ACHN (cell line): ENCODE results near the gene MBD3.

ENCODE experiments used
- DNase-seq: peaks from one replicate; pipeline ENCODE4 v3.0.0-alpha.2; 2015
- in situ Hi-C: cut with HindIII; loops from 2 replicates; pipeline ENCODE4 v1.10.0; 2017; ENCODE audit warnings: low sequenced_read_pairs, low pct_ligation_motif_present, low pct_unique_long_range_greater_than_20kb

Gene MBD3

DNA sequence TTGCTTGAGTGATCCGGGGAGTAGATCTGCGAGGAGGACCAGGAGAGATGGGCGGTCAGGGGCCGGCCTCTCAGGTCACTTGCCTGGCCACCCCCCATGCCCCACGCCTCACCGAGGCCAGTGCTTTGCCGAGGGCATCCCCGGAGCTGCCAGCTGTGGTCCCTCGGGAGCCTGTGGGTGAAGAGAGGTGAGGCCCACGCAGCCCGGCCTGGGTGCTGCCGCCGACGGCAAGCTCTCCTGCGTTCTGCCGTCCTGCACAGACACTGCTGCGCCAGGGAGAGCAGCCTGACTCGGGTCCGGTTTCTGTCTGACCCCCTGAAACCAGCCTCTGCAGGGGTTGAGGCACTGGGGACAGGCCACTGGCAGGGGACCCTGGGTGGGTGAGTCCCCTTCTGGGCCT is 28.4 kb upstream of the MBD3 start:
- in situ Hi-C loops, result no loop called here
- DNase-seq, result no peak

DNA sequence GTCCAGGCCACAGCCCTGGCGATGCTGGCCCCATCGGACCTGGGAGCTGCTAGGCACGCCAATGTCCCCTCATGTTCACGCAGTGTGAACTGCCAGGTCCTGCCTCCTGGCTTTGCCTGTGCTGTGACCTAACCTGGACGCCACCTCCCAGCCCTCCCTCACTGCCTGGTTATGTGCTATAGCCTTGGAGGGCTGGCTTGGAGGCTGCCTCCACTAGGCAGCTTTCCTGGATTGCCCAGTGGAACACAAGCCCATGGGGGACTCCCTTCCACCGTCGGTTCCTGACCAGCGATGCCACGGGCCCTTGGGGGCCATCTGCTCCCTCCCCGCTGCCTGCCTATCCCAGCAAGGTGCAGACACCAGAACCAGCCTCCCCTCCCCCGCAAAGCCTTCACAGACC is 27.8 kb upstream of the MBD3 start:
- in situ Hi-C loops, result no loop called here
- DNase-seq, result no peak

DNA sequence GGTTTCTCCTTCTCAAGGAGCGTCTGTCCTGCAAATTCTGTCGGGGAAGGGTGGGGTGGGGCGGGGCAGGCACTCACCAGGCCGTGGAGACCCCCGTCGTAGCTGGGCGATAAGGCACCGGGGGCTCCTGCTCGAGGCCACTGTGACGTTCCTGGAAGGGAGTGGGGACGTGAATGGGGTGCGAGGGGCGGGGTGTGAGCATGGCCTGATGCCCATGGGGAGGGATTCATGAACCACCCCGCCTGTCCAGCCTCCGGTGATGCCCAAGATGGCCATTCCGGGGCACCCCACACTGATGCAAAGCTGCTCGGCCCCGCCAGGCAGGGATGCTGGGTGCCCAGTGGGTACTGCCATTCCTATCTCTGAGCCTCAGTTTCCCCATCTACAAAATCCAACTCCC is 27.0 kb upstream of the MBD3 start:
- DNase-seq, result no peak
- in situ Hi-C loops, result no loop called here

DNA sequence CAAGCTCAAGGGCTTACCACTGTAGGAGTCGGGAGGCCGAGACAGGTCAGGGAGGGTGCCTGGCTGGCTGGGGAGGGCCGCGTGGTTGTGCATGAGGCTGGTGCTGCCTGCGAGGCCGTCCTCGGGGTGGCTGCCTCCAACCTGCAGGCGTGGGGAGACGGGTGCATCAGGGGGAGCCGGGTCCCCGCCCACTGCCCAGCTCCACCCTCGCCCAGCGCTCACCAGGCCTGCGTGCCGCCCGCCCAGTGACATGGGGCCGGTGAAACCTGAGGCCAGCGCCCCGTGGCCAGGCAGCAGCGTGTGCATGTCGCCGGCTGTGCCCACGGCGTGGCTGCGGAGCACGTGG is 26.4 kb upstream of the MBD3 start:
- DNase-seq, result no peak
- in situ Hi-C loops, result no loop called here

DNA sequence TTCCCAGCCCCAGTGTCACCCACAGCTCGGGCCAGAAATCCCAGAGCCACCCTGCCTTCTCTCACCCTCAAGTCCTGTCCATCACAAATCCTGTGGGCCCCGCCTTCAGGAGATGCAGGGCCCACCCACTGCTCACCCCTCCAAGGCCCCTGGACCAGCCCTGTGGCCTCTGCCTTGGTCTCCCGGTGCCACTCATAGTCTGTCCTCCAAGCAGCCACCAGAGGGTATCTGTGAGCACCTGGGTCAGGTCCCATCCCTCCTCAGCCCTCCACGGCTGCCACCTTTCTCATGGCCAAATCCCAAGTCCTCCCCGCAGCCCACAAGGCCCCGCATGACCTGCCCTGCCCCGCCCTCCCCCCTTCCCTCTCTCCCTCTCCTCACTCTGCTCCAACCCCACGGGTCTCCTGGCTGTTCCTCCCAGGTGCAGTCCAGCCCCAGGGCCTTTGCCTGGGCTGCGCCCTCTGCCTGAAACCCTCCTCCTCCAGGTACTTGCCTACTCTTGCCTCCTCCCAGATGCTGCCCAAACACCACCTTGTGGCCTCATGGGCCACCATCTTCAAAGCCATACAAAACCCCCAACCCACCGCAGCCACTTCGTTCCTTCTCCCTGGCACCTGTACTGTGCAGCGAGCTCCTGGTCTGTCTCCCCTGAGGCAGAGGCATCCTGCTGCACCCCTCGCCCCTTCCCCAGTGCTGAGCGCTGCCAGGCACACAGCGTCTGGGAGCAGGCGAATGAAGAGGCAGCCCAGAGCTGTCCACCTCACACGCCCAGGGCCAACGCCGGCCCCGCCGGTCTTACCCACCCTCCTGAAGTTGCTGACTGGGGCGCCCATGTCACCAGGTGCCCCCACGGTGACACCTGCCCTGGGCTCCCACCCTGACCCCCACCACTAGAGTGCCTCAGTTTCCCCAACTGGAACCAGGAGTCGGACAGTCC is 25.8 kb upstream of the MBD3 start:
- in situ Hi-C loops, result no loop called here
- DNase-seq, result peak; percentile 25

DNA sequence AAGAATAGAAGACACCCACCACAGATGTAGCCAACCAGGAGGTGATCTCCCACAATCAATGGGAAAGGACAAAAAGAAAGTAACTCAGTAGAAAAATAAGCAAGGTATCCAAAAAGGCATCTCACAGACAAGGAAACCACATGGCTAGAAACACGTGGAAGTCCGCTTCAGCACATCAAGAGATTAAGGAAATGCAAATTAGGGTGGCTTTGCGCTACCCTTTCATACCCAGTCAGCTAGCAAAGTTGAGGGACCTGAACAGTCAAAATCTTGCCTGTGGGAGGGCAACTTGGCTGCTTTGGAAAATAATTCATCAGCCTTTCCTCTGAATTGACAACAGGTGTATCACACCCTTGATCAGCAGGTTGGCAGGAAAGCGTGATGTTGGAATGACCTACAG is 24.2 kb upstream of the MBD3 start:
- in situ Hi-C loops, result no loop called here
- DNase-seq, result no peak

DNA sequence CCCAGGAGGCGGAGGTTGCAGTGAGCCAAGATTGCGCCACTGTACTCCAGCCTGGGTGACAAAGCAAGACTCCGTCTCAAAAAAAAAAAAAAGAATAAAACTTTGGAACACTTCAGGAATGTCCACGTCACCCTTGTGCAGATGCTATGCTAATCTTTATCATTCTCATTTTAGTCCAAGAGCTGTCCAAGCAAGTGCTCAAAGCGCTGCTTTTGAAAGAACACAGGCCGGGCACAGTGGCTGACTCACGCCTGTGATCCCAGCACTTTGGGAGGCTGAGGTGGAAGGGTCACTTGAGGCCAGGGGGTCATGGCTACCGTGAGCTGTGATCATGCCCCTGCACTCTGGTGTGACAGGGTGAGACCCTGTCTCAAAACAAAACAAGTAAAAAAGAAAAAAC is 23.7 kb upstream of the MBD3 start:
- in situ Hi-C loops, result no loop called here
- no peak for DNase-seq

DNA sequence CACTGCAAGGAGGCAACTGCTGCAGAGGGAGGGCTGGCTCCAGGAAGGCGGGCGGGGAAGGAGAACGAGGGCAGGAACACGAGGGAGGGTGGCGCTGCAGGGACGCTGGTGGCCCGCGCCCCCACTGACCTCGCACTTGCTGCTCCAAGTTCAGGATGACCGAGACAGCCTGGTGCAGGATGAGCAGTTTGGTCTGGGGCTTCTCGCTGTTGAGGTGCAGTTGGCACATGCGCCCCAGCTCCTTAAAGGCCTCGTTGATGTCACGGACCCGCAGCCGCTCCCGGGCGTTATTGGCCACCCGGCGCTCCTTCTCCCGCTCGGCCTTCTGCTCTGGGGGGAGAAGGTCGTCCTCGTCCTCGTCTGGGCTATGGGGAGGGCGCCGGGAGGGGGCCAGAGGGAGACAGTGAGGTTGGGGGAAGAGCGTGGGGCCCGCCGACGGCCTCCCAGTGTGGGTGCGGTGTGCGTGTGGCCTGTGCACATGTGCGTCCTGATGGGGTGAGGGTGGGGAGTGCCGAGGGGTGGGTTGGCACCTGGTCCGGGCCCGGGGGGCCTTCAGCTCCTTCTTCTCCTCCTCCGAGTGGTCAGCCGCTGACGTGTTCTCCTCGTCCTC is 22.6 kb upstream of the MBD3 start:
- in situ Hi-C loops, result no loop called here
- no peak for DNase-seq

DNA sequence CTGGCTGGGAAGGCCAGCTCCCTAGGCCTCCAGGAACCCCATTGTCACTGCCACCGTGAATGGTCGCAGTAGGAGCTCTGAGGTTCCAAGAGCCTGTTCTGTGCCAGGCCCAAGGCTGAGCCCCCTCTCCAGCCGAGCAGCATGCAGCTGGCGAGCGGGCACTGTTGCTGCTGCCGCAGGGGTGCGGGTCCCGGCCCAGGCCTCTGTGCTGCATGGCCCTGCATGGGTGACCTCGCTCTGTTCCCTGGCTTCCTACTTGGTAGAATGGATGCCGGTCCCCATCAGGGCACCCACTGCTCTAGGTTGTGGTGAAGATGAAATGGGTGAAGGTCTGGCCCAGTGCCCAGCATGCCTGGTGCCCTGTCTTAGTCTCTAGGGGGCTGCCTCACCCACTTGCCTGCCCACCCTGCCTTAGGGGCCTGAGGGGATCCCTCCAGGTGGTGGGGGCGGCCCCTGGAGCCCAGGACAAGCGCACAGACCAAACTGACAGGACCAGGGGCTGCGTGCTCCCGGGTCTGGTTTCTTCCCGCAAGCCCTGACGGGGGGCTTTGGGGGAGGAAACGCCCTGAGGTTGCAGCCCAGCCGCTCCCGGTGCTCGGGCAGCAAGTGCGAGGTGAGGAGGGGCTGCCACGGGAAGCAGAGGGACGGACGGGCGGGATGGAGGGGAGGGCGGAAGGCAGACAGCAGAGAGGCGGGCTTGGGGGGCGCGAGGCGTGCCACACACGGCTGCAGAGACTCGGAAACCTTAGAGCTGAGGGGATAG is 21.3 kb upstream of the MBD3 start:
- in situ Hi-C loops, result no loop called here
- no peak for DNase-seq

DNA sequence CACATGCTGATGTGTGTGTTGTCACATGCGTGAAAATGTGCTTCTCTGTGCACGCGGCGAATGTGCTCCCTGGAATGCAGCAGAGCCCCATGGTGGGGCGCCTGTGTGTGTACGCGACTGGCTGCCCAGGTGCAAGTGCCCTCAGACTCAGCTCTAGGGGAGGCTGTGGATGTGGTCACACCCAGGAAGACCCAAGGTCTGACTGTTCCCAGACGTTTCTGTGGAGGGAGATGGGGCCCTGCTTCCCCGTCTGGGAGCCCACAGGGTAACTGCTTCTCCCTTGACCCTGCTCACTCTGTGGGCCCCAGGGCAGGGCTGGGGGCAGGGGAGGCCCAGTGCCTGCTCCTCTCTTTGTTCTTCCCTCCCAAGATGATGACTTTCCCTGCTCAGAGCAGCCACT is 20.5 kb upstream of the MBD3 start:
- in situ Hi-C loops, result no loop called here
- DNase-seq, result no peak

DNA sequence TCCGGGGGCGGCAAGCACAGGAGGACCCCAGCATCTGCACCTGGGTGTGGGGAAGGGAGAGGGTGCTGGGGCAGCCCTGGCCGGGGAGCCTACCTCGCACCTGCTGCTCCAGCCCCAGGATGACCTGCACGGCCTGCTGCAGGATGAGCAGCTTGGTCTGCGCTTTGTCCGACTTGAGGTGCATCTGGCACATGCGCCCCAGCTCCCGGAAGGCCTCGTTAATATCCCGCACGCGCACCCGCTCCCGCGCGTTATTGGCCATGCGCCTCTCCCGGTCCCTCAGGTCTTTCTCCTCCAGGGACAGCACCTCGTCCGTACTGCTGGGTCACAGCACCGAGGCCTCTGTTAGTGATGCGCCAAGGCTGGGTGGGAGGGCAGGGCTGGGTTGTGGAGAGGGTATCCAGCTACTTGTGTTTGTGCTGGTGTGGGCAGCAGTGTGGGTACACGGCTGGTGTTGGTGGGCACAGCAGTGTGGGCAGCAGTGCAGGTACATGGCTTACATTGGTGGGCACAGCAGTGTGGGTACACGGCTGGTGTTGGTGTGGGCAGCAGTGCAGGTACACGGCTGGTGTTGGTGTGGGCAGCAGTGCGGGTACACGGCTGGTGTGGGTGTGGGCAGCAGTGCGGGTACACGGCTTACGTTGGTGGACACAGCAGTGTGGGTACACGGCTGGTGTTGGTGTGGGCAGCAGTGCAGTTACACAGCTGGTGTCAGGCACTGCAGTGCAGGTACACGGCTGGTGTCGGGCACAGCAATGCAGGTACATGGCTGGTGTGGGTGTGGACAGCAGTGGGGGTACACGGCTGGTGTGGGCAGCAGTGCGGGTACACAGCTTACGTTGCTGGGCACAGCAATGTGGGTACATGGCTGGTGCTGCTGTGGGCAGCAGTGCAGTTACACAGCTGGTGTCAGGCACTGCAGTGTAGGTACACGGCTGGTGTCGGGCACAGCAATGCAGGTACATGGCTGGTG is 19.7 kb upstream of the MBD3 start:
- DNase-seq, result no peak
- in situ Hi-C loops, result no loop called here

DNA sequence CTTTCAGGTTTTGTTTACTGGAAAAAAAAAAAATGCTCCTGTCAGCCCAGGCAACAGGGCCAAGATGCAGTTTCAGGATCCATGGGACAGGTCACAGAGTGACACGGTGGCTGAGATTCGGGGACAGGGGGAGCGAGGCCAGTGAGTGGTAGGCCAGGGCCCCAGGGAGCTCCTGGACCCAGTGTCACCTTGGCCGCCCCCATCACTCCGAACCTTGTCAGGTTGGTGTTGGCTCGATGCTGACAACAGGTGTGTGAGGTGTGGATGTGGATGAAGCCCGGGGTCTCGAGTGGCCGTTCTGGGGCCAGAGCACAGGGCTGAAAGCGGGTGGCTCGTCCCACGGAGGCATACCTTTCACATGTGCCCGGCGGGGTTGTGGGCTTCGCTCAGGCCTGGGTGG is 18.7 kb upstream of the MBD3 start:
- in situ Hi-C loops, result no loop called here
- DNase-seq, result no peak

DNA sequence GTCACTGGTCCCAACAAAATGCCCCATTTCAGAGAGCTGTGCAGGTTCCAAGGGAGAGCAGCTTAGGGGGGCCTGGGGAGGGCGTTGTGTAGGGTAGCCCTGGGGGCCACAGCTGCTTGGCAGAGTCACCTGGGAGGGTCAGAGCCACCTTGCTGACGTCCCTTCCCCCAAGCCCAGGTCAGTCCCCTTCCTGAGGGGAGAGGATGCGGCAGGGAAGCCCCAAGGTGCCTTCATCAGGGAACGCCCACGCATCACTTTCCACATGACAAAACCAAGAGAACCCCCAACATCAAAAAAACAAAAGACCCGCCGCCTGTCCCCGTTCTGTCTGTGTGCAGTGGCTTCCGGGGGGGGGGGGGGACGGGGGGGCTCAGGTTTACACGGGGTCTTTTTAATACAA is 17.9 kb upstream of the MBD3 start:
- DNase-seq, result no peak
- in situ Hi-C loops, result no loop called here

DNA sequence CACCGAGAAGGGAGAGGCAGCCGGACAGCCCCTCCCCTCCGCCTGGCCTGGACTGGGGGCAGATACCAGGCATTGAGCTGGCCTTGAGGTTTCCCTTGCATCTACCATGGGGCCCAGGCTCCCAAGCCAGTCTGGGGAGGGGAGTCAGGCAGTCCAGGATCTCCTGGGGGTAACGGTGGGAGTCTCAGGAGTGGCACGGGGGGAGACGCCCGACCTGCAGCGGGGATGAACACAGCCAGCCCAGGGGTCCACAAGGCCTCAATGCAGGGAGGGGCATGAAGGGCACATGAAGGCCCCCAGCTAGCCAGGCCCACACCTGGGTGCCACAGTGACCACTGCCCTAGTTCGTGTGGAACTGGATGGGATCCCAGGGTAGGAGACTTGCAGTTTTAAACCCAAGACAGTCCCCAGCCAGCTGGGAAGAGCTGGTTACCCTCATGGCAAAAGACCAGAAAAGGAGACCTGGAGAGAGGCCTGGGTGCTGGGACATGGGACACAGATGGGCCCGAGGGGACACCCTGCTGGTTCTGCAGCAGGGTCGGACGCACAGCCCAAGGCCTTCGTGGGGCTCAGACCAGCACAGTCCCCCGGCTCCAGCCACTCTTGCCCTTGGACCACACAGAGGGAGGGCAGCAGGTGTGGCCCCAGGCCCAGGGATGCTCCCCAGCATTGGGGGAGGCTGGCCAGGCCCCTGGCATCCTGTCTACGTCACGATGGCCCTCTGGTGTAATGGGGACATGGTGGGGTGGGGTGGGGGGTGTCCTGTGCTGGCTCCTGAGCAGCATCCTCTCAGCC is 17.2 kb upstream of the MBD3 start:
- in situ Hi-C loops, result no loop called here
- DNase-seq, result no peak

DNA sequence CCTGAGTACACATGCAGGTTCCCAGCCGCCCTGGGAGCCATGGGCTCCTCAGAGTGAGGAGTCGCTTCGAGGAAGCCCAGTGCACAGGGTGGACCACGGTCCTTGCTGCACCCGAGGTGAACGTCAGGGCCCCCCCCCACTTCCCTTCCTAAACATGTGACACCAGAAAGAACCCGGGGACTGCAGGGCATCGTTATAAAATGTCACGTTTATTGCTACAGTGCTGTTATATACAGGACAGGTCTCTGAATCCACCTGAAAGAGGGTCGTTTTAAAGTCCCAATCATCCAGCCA is 16.4 kb upstream of the MBD3 start:
- no peak for DNase-seq
- in situ Hi-C loops, result no loop called here

DNA sequence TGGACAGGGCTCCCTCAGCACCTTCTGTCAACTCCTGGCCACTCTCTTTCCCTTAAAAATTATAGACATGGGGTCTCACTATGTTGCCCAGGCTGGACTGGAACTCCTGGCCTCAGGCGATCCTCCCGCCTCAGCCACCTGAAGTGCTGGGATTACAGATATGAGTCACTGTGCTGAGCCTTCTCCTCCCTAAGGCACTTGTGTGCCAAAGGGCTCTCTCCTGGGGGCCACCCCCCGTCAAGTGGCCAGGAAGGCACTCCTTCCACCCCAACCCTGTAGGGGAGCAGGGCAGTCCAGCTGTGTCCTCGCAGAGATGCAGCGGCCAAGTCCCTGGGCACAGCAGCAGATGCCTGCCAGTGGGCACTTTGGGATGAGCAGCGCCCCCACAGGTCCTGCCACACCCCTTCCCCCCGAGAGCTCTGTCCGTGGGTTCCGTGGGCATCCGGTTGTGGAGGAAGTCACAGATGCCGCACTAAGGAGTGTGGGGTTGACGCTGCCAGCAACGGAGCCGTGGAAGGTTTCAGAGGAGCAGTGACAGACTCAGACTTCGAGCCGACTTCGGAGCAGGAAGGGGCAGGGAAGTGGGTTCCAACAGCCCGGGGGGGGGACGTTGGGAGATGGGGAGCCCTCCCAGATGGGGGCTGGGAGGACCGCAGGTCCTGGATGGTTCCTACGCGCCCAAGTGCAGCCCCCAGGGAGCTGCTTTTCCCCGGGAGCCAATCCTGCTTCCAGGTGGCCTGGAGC is 15.9 kb upstream of the MBD3 start:
- in situ Hi-C loops, result no loop called here
- DNase-seq, result peak; percentile 31

DNA sequence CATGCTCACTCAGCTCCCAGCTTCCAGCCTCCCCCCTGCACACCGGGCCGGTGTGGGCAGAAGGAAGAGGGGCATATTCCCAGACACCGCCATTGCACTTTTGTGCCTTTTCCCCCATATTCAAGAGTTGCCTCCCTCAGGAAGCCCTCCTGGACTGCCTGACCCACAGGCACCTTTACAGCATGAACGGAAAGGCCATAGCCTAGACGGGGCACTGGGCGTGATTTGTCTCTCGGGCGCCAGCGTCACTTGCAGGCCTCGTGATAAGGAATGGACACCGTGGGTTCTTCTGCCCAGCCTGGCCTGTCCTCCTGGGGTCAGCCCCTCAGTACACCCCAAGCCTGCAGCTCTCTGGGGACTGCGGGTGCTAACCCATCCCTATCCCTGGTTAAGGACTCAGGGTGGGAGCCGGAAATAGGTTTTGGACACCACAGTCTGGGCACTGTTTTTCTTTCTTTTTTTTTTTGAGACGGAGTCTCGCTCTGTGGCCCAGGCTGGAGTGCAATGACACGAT is 13.5 kb upstream of the MBD3 start:
- in situ Hi-C loops, result no loop called here
- no peak for DNase-seq
